K562 (cell line): ENCODE data around the gene CDYL. TPM values are rescaled to one million over a fixed set of nuclear protein-coding genes. Genes with fewer than 3 reads are reported as not detected.

Source experiments
- ATAC-seq: fragments of 200-7000 bp; cut with Tn5 transposase; 3 replicates; pipeline ENCODE4 v1.9.1; 2020; ENCODE audit warnings: moderate library complexity
- BruUV-seq: library from RNA; stranded (reverse); fragments of 400-500 nt; replicated peaks from 2 replicates; lab custom pipeline; 2021; lab: Mats Ljungman, UMichigan
- CTCF ChIA-PET: fragments of 300-600 bp; formaldehyde crosslinking; extraction: SDS; loops from one replicate; lab custom pipeline; 2021; ENCODE audit warnings: low intra/inter-chr PET ratio; lab: Yijun Ruan, JAX
- POLR2A ChIA-PET: fragments of 300-600, 350-650 bp; sonication (Branson Sonifier 250); formaldehyde crosslinking; extraction: SDS; loops from one replicate; lab custom pipeline; 2021; ENCODE audit warnings: antibody characterized with exemption, inconsistent platforms; lab: Yijun Ruan, JAX
- DNase-seq, 4 experiments: peaks; one replicate each; pipeline versions ENCODE4 v3.0.0 to v3.0.0-alpha.2; 2011 to 2018; ENCODE audit warnings: low spot score in 3 of 4, mixed read lengths in 3 of 4; ENCODE audit errors: extremely low read depth in 1 of 4
- FAIRE-seq: peaks from 2 replicates; lab custom pipeline; 2011; peaks lifted over from hg19 to GRCh38; lab: Jason Lieb, UNC
- H2AFZ ChIP-seq: 2 replicates; pipeline ENCODE4 v1.6.0; 2011; ENCODE audit warnings: low read depth, low read length, control low read depth, inconsistent platforms
- H3K27ac ChIP-seq: fragments of 200-600 bp; 3 replicates; pipeline ENCODE4 v1.8.0; 2011; ENCODE audit warnings: low read depth, mild to moderate bottlenecking, control low read depth, inconsistent platforms, low read length, moderate library complexity, mixed read lengths; ENCODE audit errors: extremely low read depth
- H3K27me3 ChIP-seq, 2 experiments: fragments of 300-600 bp in 1 of 2; 2 replicates in 1 of 2; 3 replicates in 1 of 2; pipeline versions ENCODE4 v1.6.0 to v1.8.0; 2011; ENCODE audit warnings: inconsistent platforms in 2 of 2, low read length in 2 of 2, mild to moderate bottlenecking in 1 of 2, mixed read lengths in 1 of 2, moderate library complexity in 1 of 2; ENCODE audit not compliant: control insufficient read depth in 2 of 2, insufficient read depth in 2 of 2
- H3K36me3 ChIP-seq: fragments of 300-600 bp; 3 replicates; pipeline ENCODE4 v1.8.0; 2011; ENCODE audit warnings: mild to moderate bottlenecking, low read length, inconsistent platforms; ENCODE audit not compliant: control insufficient read depth, insufficient read depth
- H3K4me1 ChIP-seq, 2 experiments: fragments of 200-600 bp in 1 of 2; replicated peaks in 1 of 2; 2 replicates in 1 of 2; 3 replicates in 1 of 2; pipeline versions ENCODE4 v1.5.1 to v1.8.0; 2011; ENCODE audit warnings: inconsistent platforms in 2 of 2, low read length in 2 of 2, mild to moderate bottlenecking in 1 of 2, mixed read lengths in 1 of 2, moderate library complexity in 1 of 2; ENCODE audit not compliant: control insufficient read depth in 2 of 2, insufficient read depth in 2 of 2
- H3K4me2 ChIP-seq: 2 replicates; pipeline ENCODE4 v1.6.1; 2011; ENCODE audit warnings: low read length, control low read depth, inconsistent platforms, mixed read lengths; ENCODE audit not compliant: insufficient read depth
- H3K4me3 ChIP-seq: fragments of 200-600 bp; sonication (generic), shearing (Covaris generic); 2 replicates; pipeline ENCODE4 v1.5.1; 2016; ENCODE audit warnings: control low read depth, inconsistent platforms
- H3K79me2 ChIP-seq: fragments of 200-600 bp; 3 replicates; pipeline ENCODE4 v1.8.0; 2011; ENCODE audit warnings: low read length, inconsistent platforms; ENCODE audit not compliant: control insufficient read depth, insufficient read depth
- H3K9ac ChIP-seq, 2 experiments: 2 replicates each; pipeline versions ENCODE4 v1.6.0 to v1.6.1; 2011; ENCODE audit warnings: low read depth in 2 of 2, low read length in 2 of 2, control low read depth in 1 of 2, inconsistent platforms in 1 of 2, mild to moderate bottlenecking in 1 of 2, mixed read lengths in 1 of 2; ENCODE audit not compliant: insufficient read depth in 1 of 2
- H3K9me1 ChIP-seq: one replicate; pipeline ENCODE4 v1.6.0; 2011; ENCODE audit warnings: inconsistent platforms, mild to moderate bottlenecking, low read length, moderate library complexity; ENCODE audit not compliant: control insufficient read depth, insufficient read depth
- H3K9me3 ChIP-seq: replicated peaks from 2 replicates; pipeline ENCODE4 v1.5.1; 2011; ENCODE audit warnings: low read depth, low read length, inconsistent platforms; ENCODE audit not compliant: control insufficient read depth, insufficient read depth
- H4K20me1 ChIP-seq: replicated peaks from 2 replicates; pipeline ENCODE4 v1.6.1; 2011; ENCODE audit warnings: low read length, inconsistent platforms, mixed read lengths; ENCODE audit not compliant: control insufficient read depth, insufficient read depth
- FOXJ2 ChIP-seq: fragments of 200-800 bp; sonication (Bioruptor generic); IDR thresholded peaks from 2 replicates; pipeline ENCODE4 v1.6.1; 2016; ENCODE audit warnings: missing genetic modification characterization, missing compliant biosample characterization
- KDM5B ChIP-seq: fragments of 200-600 bp; sonication (generic); IDR thresholded peaks from 2 replicates; pipeline ENCODE4 v1.6.1; 2012; ENCODE audit warnings: low read depth, mild to moderate bottlenecking, moderate library complexity, low read length, control low read depth, inconsistent platforms; ENCODE audit not compliant: insufficient replicate concordance
- MAFG ChIP-seq: fragments of 450-650 bp; conservative IDR thresholded peaks from 2 replicates; pipeline ENCODE4 v1.6.1; 2016; ENCODE audit warnings: missing genetic modification characterization, missing compliant biosample characterization
- SPI1 ChIP-seq: IDR thresholded peaks from 2 replicates; pipeline ENCODE4 v1.6.1; 2011; ENCODE audit warnings: low read depth, low read length, control low read depth, borderline replicate concordance
- ZNF431 ChIP-seq: sonication (generic); formaldehyde crosslinking; IDR thresholded peaks from 2 replicates; pipeline ENCODE4 v1.8.0; 2022; ENCODE audit warnings: mild to moderate bottlenecking, missing genetic modification reagents
- WGBS: fragments of 100-300 bp; shearing (Covaris generic); methylation state at CpG from one replicate; pipeline ENCODE4 v1.1.6; 2016; ENCODE audit warnings: low coverage, mixed read lengths; ENCODE audit not compliant: insufficient coverage; ENCODE audit errors: missing lambda C conversion rate; 5-methylcytosine and 5-hydroxymethylcytosine counted together
- in situ Hi-C: fragments of 300-500 bp; cut with MboI; formaldehyde crosslinking; loops from 4 replicates; pipeline ENCODE4 v1.15.0; 2018; ENCODE audit warnings: inconsistent platforms, mixed read lengths
- intact Hi-C: fragments of 100-400 bp; cut with micrococcal nuclease; formaldehyde crosslinking; loops from 2 replicates; pipeline ENCODE4 v1.14.2; 2022
- polyA plus RNA-seq, 8 experiments: library from polyadenylated mRNA; depleted of rRNA in 4 of 8; stranded (reverse) in 5 of 8; unstranded in 3 of 8; fragments of >200 nt; fragmentation: Nextera tagmentation in 2 of 8; fragmentation: Illumina TruSeq in 1 of 8; extraction: Ambion mirVana in 2 of 8; extraction: Trizol in 1 of 8; gene quantifications; 2 replicates each; pipeline versions ENCODE4 v1.2.1 to v1.2.3, GENCODE V29; 2011 to 2014; ENCODE audit warnings: inconsistent platforms in 1 of 8, missing spikeins in 1 of 8
- total RNA-seq, 7 experiments: library from RNA; depleted of rRNA in 6 of 7; stranded (reverse); fragments of >200 nt in 6 of 7; fragmentation: Illumina TruSeq in 2 of 7; extraction: Trizol in 2 of 7; gene quantifications; 2 replicates each; pipeline versions ENCODE4 v1.2.1 to v1.2.3, GENCODE V29; 2011 to 2021; ENCODE audit warnings: low replicate concordance in 1 of 7
- TF ChIP-seq, protein P1 (sequence below): fragments of 450-650 bp; formaldehyde crosslinking; IDR thresholded peaks from 2 replicates; pipeline ENCODE4 v1.4.0; 2020; ENCODE audit warnings: mild to moderate bottlenecking, moderate library complexity

The CDYL gene
- total and polyA plus RNA-seq, 9 of the 15 experiments (the other 6 are each of a cell fraction or from before 2014, with no cell fraction given): 8.1 to 45.8 (median 40.8) TPM

DNA sequence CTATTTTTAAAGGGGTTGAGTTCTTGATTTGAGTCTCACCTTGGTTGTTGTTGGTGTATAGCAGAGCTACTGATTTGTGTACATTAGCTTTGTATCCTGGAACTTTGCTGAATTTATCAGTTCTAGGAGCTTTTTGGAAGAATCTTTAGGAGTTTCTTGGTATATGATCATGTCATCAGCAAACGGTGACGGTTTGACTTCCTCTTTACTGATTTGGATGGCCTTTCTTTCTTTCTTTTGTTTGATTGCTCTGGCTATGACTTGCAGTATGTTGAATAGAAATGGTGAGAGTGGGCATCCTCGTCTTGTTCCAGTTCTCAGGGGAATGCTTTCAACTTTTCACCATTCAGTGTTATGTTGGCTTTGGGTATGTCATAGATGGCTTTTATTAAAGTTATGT, 64.0 kb downstream of the CDYL start:
- ATAC-seq (no peak), FAIRE-seq (no peak), DNase-seq (no peak)
- ChIA-PET POLR2A (no interaction called here), CTCF (no interaction called here)
- Histone ChIP-seq H3K27ac (no peak overlapping the region), H3K27me3 (no peaks in the 10 kb centered on the region), H3K9me1 (no peaks in the 10 kb centered on the region), H3K79me2 (peaks cover 87% of the 10 kb centered on the region), H3K4me2 (no peak overlapping the region), H3K9me3 (peaks cover 2% of the 10 kb centered on the region; the same call in 1 of the 2 replicates), H3K4me1 (no peaks in the 10 kb centered on the region), H3K4me3 (no peak overlapping the region), H2AFZ (no peak overlapping the region), H4K20me1 (no peaks in the 10 kb centered on the region), H3K36me3 (no peaks in the 10 kb centered on the region), H3K9ac (no peak overlapping the region)
- BruUV-seq: no TSS peak
- in situ Hi-C loops: no loop called here
- intact Hi-C loops: no loop called here
- no peak for TF ChIP-seq KDM5B
- TF ChIP-seq ZNF431 (CRISPR knock-in tag): no peak
- no peak for TF ChIP-seq FOXJ2 (tag)
- TF ChIP-seq SPI1: peak; percentile 85
- TF ChIP-seq, protein P1, sequence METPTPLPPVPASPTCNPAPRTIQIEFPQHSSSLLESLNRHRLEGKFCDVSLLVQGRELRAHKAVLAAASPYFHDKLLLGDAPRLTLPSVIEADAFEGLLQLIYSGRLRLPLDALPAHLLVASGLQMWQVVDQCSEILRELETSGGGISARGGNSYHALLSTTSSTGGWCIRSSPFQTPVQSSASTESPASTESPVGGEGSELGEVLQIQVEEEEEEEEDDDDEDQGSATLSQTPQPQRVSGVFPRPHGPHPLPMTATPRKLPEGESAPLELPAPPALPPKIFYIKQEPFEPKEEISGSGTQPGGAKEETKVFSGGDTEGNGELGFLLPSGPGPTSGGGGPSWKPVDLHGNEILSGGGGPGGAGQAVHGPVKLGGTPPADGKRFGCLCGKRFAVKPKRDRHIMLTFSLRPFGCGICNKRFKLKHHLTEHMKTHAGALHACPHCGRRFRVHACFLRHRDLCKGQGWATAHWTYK (CRISPR knock-in tag): no peak
- TF ChIP-seq MAFG (tag): 0 out of 2 replicates have a peak, but pooled peaks have one; percentile 16
- WGBS: 4% methylated on average over 3 of the region's 3 CpGs
